HG02588 (cell line): Measurements from ENCODE around the gene RPTOR.

Experiments
- ATAC-seq: cut with Tn5 transposase; IDR thresholded peaks from one replicate; pipeline ENCODE4 v1.9.1; 2021; ENCODE audit warnings: mild to moderate bottlenecking, moderate library complexity; ENCODE audit not compliant: unreplicated experiment

RPTOR gene

GRCh38 chr17:80856863-80857755 lies 312.5 kb downstream of the RPTOR start:
- ATAC-seq, result peak; percentile 18

- no peak for ATAC-seq
These were observed 313.1 kb downstream of the RPTOR start for GRCh38 chr17:80857756-80858171.

- ATAC-seq, result no peak
These were observed 313.8 kb downstream of the RPTOR start for GRCh38 chr17:80858301-80859001.

GRCh38 chr17:80859002-80859941 lies 314.6 kb downstream of the RPTOR start:
- no peak for ATAC-seq

GRCh38 chr17:80860101-80860671 lies 315.5 kb downstream of the RPTOR start:
- no peak for ATAC-seq

- ATAC-seq, result no peak
These were observed 316.2 kb downstream of the RPTOR start for GRCh38 chr17:80860703-80861417.

GRCh38 chr17:80861418-80861815 lies 316.8 kb downstream of the RPTOR start:
- no peak for ATAC-seq

GRCh38 chr17:80861892-80862291 lies 317.3 kb downstream of the RPTOR start:
- ATAC-seq, result no peak

- no peak for ATAC-seq
These were observed 317.9 kb downstream of the RPTOR start for GRCh38 chr17:80862481-80862961.

GRCh38 chr17:80862978-80863377 lies 318.3 kb downstream of the RPTOR start:
- no peak for ATAC-seq

GRCh38 chr17:80863626-80864025 lies 319.0 kb downstream of the RPTOR start:
- no peak for ATAC-seq

GRCh38 chr17:80864751-80865150 lies 320.1 kb downstream of the RPTOR start:
- no peak for ATAC-seq

GRCh38 chr17:80866050-80866793 lies 321.6 kb downstream of the RPTOR start:
- ATAC-seq, result no peak

GRCh38 chr17:80868022-80868609 lies 323.5 kb downstream of the RPTOR start:
- no peak for ATAC-seq

GRCh38 chr17:80869481-80870145 lies 325.0 kb downstream of the RPTOR start:
- no peak for ATAC-seq

GRCh38 chr17:80870401-80870800 lies 325.8 kb downstream of the RPTOR start:
- ATAC-seq, result no peak

GRCh38 chr17:80871341-80871740 lies 326.7 kb downstream of the RPTOR start:
- ATAC-seq, result no peak

GRCh38 chr17:80872001-80872500 lies 327.4 kb downstream of the RPTOR start:
- ATAC-seq, result no peak
